Measurements from ENCODE around the gene HSPA1B. TPM values are rescaled to one million over a fixed set of nuclear protein-coding genes. Genes with fewer than 3 reads are reported as not detected.
A peak's percentile ranks its signal among the peaks of the same experiment; 100 is the strongest.

HSPA1B gene
- total RNA-seq, 1 experiment from 2014 or later: 214 TPM

DNA sequence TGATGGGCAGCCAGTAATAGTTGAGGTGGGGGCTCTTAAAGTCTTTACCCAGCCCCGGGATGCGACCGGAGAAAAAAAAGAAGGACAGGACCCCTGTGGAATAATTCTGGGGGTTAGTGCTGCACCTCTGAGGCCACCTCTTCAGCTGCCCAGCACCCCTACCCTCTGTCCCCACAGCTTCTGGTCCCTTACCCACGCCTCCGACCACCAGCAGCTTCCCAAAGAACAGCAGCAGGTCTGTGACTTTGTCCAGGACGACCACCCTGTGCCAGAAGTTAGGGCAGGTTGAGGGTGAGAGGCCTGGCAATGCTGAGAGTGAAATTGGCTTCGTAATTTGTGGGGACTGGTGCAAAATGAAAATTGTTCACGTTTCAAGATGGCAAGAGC is 37.3 kb downstream of the HSPA1B start:
- no peak overlapping the region for H3K9ac ChIP-seq (ENCODE audit: low read length)
- H3K4me1 ChIP-seq (ENCODE audit: control insufficient read depth in 1 of 2, insufficient read depth in 2 of 2, low read length in 2 of 2): peaks cover 0 to 34% of the 10 kb centered on the region in 2 experiments; a peak in 3 of 4 replicates
- no peaks in the 10 kb centered on the region for H3K79me2 ChIP-seq (ENCODE audit: insufficient read depth, low read length)
- H4K20me1 ChIP-seq (ENCODE audit: insufficient read depth): no peaks in the 10 kb centered on the region
- peak overlapping the region; percentile 95; the same call in 1 of the 2 replicates for H3K4me2 ChIP-seq (ENCODE audit: low read length)
- H3K27ac ChIP-seq (ENCODE audit: low read depth, low read length): no peak overlapping the region
- no peak overlapping the region for H3K4me3 ChIP-seq (replicated peaks in 1 of 2; ENCODE audit: low read depth in 1 of 2, low read length in 2 of 2)
- H2AFZ ChIP-seq (ENCODE audit: low read depth, low read length, poor library complexity, severe bottlenecking): no peak overlapping the region
- ATAC-seq: no peak
- intact Hi-C loops (cut with micrococcal nuclease): no loop called here
- no peaks in the 10 kb centered on the region for H3K9me2 ChIP-seq (ENCODE audit: insufficient read depth)
- BruUV-seq (replicated peaks): no TSS peak
- RAD21 ChIA-PET (ENCODE audit: low non-redundant PET in 1 of 2, low total read pairs in 2 of 2, uncharacterized antibody in 2 of 2, unreplicated experiment in 2 of 2): no interaction called here
- TF ChIP-seq ZNF274 (IDR thresholded peaks at IDR 0.05; ENCODE audit: low read depth, low read length) (no peak), POLR2A (IDR thresholded peaks at IDR 0.05; ENCODE audit: borderline replicate concordance, extremely low read depth, insufficient read depth, insufficient read length) (no peak), CEBPB (IDR thresholded peaks at IDR 0.05; ENCODE audit: low read depth) (no peak), RAD21 (IDR thresholded peaks at IDR 0.05; ENCODE audit: low read depth) (no peak), EZH2 (IDR thresholded peaks at IDR 0.05) (no peak)
- TF ChIP-seq, protein P1, sequence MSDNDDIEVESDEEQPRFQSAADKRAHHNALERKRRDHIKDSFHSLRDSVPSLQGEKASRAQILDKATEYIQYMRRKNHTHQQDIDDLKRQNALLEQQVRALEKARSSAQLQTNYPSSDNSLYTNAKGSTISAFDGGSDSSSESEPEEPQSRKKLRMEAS (IDR thresholded peaks at IDR 0.05): no peak
- TF ChIP-seq, protein P2, sequence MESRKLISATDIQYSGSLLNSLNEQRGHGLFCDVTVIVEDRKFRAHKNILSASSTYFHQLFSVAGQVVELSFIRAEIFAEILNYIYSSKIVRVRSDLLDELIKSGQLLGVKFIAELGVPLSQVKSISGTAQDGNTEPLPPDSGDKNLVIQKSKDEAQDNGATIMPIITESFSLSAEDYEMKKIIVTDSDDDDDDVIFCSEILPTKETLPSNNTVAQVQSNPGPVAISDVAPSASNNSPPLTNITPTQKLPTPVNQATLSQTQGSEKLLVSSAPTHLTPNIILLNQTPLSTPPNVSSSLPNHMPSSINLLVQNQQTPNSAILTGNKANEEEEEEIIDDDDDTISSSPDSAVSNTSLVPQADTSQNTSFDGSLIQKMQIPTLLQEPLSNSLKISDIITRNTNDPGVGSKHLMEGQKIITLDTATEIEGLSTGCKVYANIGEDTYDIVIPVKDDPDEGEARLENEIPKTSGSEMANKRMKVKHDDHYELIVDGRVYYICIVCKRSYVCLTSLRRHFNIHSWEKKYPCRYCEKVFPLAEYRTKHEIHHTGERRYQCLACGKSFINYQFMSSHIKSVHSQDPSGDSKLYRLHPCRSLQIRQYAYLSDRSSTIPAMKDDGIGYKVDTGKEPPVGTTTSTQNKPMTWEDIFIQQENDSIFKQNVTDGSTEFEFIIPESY (IDR thresholded peaks at IDR 0.05; ENCODE audit: extremely low read depth, insufficient replicate concordance, low read length): no peak
- no peak for DNase-seq (ENCODE audit: low read depth, low spot score)
- no peaks in the 10 kb centered on the region for H3K36me3 ChIP-seq (ENCODE audit: control insufficient read depth in 1 of 2, insufficient read depth in 2 of 2, low read length in 2 of 2)
- no peaks in the 10 kb centered on the region for H3K9me3 ChIP-seq (ENCODE audit: control insufficient read depth in 1 of 2, insufficient read depth in 1 of 2, low read depth in 1 of 2, low read length in 2 of 2)
- H3K27me3 ChIP-seq (ENCODE audit: insufficient read depth, low read length): no peaks in the 10 kb centered on the region
- POLR2A ChIA-PET: no interaction called here
- CTCF ChIA-PET: no interaction called here
